ENCODE measurements around the gene UBE2L5. TPM values are rescaled to one million over a fixed set of nuclear protein-coding genes. Genes with fewer than 3 reads are reported as not detected.
"Not testable (repeated sequence)": the region's sequence is repeated elsewhere in the genome, so short reads cannot be mapped to it uniquely, and the experiment has no call there.

UBE2L5 gene
- total RNA-seq, 1 donor from 2014 or later: not detected

GRCh38 chr13:30438286-30438685 lies 16.0 kb downstream of the UBE2L5 start:
- DNase-seq (ENCODE audit: low read depth in 2 of 2): no peak

- DNase-seq (ENCODE audit: low read depth in 2 of 2): peak in 1 of 2 donors; percentile 23
These were observed 18.8 kb downstream of the UBE2L5 start for GRCh38 chr13:30440910-30441703.

- DNase-seq (ENCODE audit: low read depth in 2 of 2): no peak
These were observed 20.6 kb downstream of the UBE2L5 start for GRCh38 chr13:30442926-30443325.

GRCh38 chr13:30443491-30443890 lies 21.2 kb downstream of the UBE2L5 start:
- not testable (repeated sequence) for DNase-seq (ENCODE audit: low read depth in 2 of 2)

GRCh38 chr13:30443957-30444404 lies 21.7 kb downstream of the UBE2L5 start:
- no peak for DNase-seq (ENCODE audit: low read depth in 2 of 2)

GRCh38 chr13:30446126-30446500 lies 23.8 kb downstream of the UBE2L5 start:
- DNase-seq (ENCODE audit: low read depth in 2 of 2): no peak

GRCh38 chr13:30448441-30448840 lies 26.1 kb downstream of the UBE2L5 start:
- no peak for DNase-seq (ENCODE audit: low read depth in 2 of 2)

GRCh38 chr13:30450066-30450465 lies 27.8 kb downstream of the UBE2L5 start:
- DNase-seq (ENCODE audit: low read depth in 2 of 2): no peak

GRCh38 chr13:30451476-30451875 lies 29.2 kb downstream of the UBE2L5 start:
- not testable (repeated sequence) for DNase-seq (ENCODE audit: low read depth in 2 of 2)

GRCh38 chr13:30453727-30454126 lies 31.4 kb downstream of the UBE2L5 start:
- DNase-seq (ENCODE audit: low read depth in 2 of 2): peak; percentile 12 to 32

GRCh38 chr13:30454991-30455390 lies 32.7 kb downstream of the UBE2L5 start:
- DNase-seq (ENCODE audit: low read depth in 2 of 2): no peak

- DNase-seq (ENCODE audit: low read depth in 2 of 2): no peak
These were observed 34.0 kb downstream of the UBE2L5 start for GRCh38 chr13:30456290-30456689.

- DNase-seq (ENCODE audit: low read depth in 2 of 2): no peak
These were observed 35.1 kb downstream of the UBE2L5 start for GRCh38 chr13:30457306-30457891.

- peak; percentile 38 to 64 for DNase-seq (ENCODE audit: low read depth in 2 of 2)
These were observed 39.2 kb downstream of the UBE2L5 start for GRCh38 chr13:30461279-30462066.

GRCh38 chr13:30463787-30464495 lies 41.6 kb downstream of the UBE2L5 start:
- DNase-seq (ENCODE audit: low read depth in 2 of 2): peak; percentile 79 to 86

GRCh38 chr13:30464496-30465342 lies 42.4 kb downstream of the UBE2L5 start:
- DNase-seq (ENCODE audit: low read depth in 2 of 2): peak; percentile 80 to 89

- no peak for DNase-seq (ENCODE audit: low read depth in 2 of 2)
These were observed 43.0 kb downstream of the UBE2L5 start for GRCh38 chr13:30465343-30465592.

- peak; percentile 99 for DNase-seq (ENCODE audit: low read depth in 2 of 2)
These were observed 43.5 kb downstream of the UBE2L5 start, which contains the start of gene HMGB1 for GRCh38 chr13:30465593-30466357. Gene HMGB1, minus strand, starts transcription at chr13:30465936. Its CDS starts 2,256 bp downstream, at chr13:30463680.

GRCh38 chr13:30466358-30466714 lies 44.0 kb downstream of the UBE2L5 start:
- DNase-seq (ENCODE audit: low read depth in 2 of 2): no peak

- no peak for DNase-seq (ENCODE audit: low read depth in 2 of 2)
These were observed 44.6 kb downstream of the UBE2L5 start for GRCh38 chr13:30466841-30467252.

Measured in lung microvascular endothelial cell (primary cell).